BJ (cell line): ENCODE data around the gene PCIF1. TPM values are rescaled to one million over a fixed set of nuclear protein-coding genes. Genes with fewer than 3 reads are reported as not detected.

Experiments used
- CTCF ChIA-PET: fragments of 350-600 bp; formaldehyde crosslinking; extraction: SDS; loops from one replicate; lab custom pipeline; 2021; ENCODE audit warnings: antibody characterized with exemption, inconsistent platforms; lab: Yijun Ruan, JAX
- POLR2A ChIA-PET: fragments of 300-600 bp; sonication (Branson Sonifier 250); formaldehyde crosslinking; extraction: SDS; loops from one replicate; lab custom pipeline; 2021; ENCODE audit warnings: antibody characterized with exemption; lab: Charles Lee
- DNase-seq: peaks from one replicate; pipeline ENCODE4 v3.0.0-alpha.2; 2011; ENCODE audit warnings: low read depth
- H3K27me3 ChIP-seq: 2 replicates; pipeline ENCODE4 v1.6.0; 2011; ENCODE audit warnings: low read length; ENCODE audit not compliant: control insufficient read depth, insufficient read depth
- H3K36me3 ChIP-seq: 2 replicates; pipeline ENCODE4 v1.5.1; 2011; ENCODE audit warnings: low read length; ENCODE audit not compliant: control insufficient read depth, insufficient read depth
- H3K4me3 ChIP-seq: 2 replicates; pipeline ENCODE4 v1.5.1; 2011; ENCODE audit warnings: low read depth, mild to moderate bottlenecking, control low read depth, low read length
- polyA plus RNA-seq: library from polyadenylated mRNA; depleted of rRNA; stranded (reverse); fragments of >200 nt; gene quantifications from 2 replicates; pipeline ENCODE4 v1.2.3, GENCODE V29; 2011
- TF ChIP-seq, protein P1 (sequence below): IDR thresholded peaks from 2 replicates; pipeline ENCODE4 v1.5.1; 2011; ENCODE audit warnings: low read depth, mild to moderate bottlenecking, control low read depth, inconsistent platforms, low read length, moderate library complexity; ENCODE audit not compliant: insufficient read depth

The PCIF1 gene
- polyA plus RNA-seq, 1 experiment, result 20.9 TPM

DNA sequence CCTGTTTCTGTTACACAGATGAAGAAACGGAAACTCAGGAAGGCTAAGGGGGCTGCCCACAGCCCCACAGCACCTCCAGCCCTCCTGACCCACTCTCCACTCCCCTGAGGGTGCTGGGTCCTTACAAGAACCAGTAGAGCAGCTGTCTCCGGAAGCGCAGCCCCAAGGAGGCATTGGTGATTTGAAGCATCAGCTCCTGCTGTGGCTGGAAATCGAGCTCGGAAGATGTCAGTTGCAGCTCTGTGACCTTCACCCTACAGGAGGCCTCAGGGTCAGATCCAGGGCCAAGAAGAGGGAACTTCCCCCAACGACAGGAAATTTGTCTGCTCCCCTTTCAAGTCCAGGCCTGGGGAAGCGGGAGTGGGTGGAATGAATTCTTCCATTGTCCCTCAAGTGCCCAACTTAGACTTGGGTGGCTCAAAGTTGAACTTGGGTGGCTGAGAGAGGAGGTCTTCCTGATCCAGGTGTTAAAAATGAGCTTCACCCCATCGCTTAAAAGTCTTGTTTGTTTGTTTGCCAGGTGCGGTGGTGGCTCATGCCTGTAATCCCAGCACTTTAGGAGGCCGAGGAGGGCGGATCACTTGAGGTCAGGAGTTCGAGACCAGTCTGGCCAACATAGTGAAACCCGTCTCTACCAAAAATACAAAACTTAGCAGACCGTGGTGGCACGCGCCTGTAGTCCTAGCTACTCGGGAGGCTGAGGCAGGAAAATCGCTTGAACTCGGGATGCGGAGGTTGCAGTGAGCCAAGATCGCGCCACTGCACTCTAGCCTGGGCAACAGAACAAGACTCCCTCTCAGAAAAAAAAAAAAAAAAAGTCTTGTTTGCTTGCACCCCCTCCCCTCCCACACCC, 24.4 kb upstream of the PCIF1 start:
- CTCF ChIA-PET, result interaction anchor here (0.6 kb wide), 1 partner anchor 17 kb away, joined by 4 read pairs; no protein-coding TSS in a partner anchor
- DNase-seq, result no peak
- POLR2A ChIA-PET, result interaction anchor here (0.5 kb wide), 1 partner anchor 25 kb away, joined by 3 read pairs; no protein-coding TSS in a partner anchor
- no peak overlapping the region for H3K4me3 ChIP-seq
- no peaks in the 10 kb centered on the region for H3K36me3 ChIP-seq
- no peaks in the 10 kb centered on the region for H3K27me3 ChIP-seq
- TF ChIP-seq, protein P1, sequence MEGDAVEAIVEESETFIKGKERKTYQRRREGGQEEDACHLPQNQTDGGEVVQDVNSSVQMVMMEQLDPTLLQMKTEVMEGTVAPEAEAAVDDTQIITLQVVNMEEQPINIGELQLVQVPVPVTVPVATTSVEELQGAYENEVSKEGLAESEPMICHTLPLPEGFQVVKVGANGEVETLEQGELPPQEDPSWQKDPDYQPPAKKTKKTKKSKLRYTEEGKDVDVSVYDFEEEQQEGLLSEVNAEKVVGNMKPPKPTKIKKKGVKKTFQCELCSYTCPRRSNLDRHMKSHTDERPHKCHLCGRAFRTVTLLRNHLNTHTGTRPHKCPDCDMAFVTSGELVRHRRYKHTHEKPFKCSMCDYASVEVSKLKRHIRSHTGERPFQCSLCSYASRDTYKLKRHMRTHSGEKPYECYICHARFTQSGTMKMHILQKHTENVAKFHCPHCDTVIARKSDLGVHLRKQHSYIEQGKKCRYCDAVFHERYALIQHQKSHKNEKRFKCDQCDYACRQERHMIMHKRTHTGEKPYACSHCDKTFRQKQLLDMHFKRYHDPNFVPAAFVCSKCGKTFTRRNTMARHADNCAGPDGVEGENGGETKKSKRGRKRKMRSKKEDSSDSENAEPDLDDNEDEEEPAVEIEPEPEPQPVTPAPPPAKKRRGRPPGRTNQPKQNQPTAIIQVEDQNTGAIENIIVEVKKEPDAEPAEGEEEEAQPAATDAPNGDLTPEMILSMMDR, result no peak

DNA sequence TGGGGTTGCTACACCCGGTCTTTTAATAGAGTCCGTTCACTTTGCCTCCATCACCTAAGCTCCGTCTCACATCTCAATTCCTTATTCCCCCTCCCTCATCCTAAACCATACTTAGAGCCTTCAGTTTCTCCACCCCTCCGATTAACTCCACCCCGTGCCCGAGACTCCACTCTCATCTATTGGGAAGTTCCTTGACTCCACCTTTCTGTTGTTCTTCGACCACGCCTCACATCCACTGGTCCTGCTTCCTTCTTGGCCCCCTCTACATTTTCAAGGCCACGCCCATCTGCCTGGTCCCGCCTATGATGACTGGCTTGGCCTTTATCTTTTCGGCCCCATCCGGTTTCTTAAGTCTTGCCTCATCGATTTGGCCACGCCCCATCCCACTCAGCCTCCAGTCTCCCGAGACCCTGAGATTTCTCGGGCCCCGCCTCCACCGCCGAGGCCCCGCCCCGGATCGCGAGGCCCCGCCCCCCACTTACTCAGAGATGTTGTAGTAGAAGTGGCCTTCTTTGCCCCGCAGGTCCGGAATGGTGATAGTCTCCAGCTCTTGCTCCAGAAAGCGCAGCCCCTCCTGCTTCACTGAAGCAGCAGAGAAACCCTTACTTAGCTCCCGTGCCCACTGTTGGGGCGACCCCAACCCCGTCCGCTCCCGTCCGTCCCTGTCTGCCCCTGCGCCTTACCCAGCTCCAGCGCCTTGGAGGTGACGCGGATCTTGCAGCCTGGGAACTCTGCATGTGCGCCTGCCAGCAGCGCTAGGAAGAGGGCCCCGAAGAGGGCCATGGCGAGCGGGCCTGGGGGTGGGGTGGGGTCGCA, 23.6 kb upstream of the PCIF1 start:
- DNase-seq, result peak; percentile 99
- Histone ChIP-seq H3K36me3 (no peaks in the 10 kb centered on the region), H3K27me3 (no peaks in the 10 kb centered on the region), H3K4me3 (peak overlapping the region; percentile 25)
- TF ChIP-seq, protein P1, result no peak
- ChIA-PET CTCF (interaction anchor here (0.6 to 1.0 kb wide), 2 partner anchors 18 to 21 kb away, joined by 3 to 4 read pairs; no protein-coding TSS in a partner anchor), POLR2A (no interaction called here)

DNA sequence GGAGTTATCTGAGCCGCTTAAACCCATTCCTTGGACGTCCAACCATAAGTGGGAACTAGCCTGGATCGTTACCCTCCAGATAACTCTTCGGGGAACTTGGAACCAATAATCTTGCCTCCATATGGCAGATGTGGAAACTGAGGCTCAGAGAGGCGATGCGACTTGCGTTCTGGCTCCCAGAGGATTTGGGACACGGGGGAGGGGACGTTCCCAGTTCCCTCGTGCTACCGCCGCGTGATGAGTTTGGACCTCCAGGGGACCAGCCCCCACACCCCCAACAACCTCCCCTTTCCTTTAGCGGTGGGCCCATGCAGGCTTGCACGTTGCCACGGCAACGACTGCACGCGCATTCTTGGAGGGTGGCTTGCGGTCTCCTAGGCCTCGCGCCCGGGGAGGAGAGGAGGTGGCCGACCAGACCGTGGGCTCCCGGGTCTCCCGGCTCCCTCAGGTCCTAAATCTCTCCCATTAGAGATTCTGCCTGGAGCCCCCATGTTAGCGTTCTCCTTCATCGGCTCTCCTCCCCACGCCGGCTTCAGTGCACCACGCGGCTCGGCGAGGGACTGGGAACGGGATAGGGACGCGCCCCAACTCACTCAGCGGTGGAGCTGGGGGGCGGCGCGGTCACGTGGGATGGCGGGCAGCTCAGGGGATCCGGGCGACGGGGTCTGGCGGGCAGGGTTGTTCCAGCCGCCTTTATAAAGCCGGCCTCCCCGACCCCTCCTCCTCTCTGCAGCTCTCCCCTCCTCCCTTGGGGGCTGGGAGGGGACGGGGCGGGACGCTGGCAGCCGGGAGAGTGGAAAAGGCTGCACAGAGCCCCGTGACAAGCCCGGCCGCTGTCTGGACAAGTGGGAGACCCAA, 22.8 kb upstream of the PCIF1 start, which contains the start of gene PLTP:
Gene PLTP, minus strand, starts transcription at position 670 of the 858 bp plus-strand sequence. CDS start 703 bp downstream, outside the sequence.
- Histone ChIP-seq H3K36me3 (no peaks in the 10 kb centered on the region), H3K4me3 (peak within 1 kb of the TSS; percentile 25), H3K27me3 (no peaks in the 10 kb centered on the region)
- ChIA-PET POLR2A (no interaction called here), CTCF (interaction anchor here (1.0 kb wide), 1 partner anchor 22 kb away, joined by 3 read pairs; no protein-coding TSS in a partner anchor)
- TF ChIP-seq, protein P1, result no peak
- no peak for DNase-seq

DNA sequence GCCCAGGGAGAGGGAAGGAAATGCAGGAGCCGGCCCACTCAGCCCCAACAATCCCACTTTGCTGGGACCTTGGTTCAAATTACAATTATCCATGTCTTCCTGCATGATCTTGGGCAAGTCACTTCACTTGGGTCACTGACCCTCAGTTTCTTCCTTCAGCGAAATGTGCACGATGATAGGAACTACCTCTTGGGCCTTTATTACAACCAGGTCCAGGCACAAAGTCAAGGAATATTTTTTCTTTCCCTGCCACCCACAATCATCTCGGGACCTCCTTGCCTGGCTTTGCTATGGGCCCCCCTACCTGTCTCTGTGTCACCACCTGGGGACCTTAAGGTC, 22.2 kb upstream of the PCIF1 start:
- ChIA-PET CTCF (no interaction called here), POLR2A (no interaction called here)
- no peak overlapping the region; the same call in 1 of the 2 replicates for H3K4me3 ChIP-seq
- DNase-seq, result no peak
- H3K36me3 ChIP-seq, result no peaks in the 10 kb centered on the region
- no peaks in the 10 kb centered on the region for H3K27me3 ChIP-seq
- TF ChIP-seq, protein P1, result no peak
